ENCODE measurements around the gene PDZK1. TPM values are rescaled to one million over a fixed set of nuclear protein-coding genes. Genes with fewer than 3 reads are reported as not detected.

PDZK1 gene
- total RNA-seq, 1 experiment from 2014 or later: 0.27 TPM

DNA sequence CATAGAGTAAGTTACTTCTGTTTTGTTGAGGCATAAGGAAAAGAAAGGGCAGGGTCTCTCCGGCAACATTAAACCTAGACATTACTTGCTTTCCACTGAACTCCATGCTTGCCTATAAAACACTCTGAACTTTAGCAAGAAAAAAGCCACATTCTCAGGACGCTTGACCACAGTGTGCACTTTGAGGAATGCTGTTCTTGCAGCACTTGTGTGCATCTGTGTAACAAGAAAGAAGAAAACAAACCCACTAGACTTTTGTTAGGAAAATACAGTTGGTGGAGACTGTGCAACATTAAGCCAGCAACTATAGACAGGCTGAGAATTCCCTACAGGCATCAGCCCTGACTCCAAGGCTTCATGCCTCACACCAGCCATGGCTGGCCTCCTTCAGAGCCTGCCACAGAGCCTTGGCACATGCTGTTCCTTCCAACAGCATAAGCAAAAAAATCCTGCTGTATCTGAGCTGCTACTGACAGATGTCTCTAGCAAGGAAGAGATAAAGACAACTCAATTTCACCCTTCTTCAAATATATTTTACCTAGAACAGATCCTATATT lies 5.8 kb downstream of the PDZK1 start:
- Histone ChIP-seq H3K4me3 (replicated peaks in 1 of 2; ENCODE audit: low read depth in 1 of 2, low read length in 2 of 2) (no peak overlapping the region), H4K20me1 (ENCODE audit: insufficient read depth) (no peaks in the 10 kb centered on the region), H3K27ac (ENCODE audit: low read depth, low read length) (no peak overlapping the region), H3K9me3 (ENCODE audit: control insufficient read depth in 1 of 2, insufficient read depth in 1 of 2, low read depth in 1 of 2, low read length in 2 of 2) (no peaks in the 10 kb centered on the region), H3K79me2 (ENCODE audit: insufficient read depth, low read length) (no peaks in the 10 kb centered on the region), H3K9ac (ENCODE audit: low read length) (no peak overlapping the region), H3K36me3 (ENCODE audit: control insufficient read depth in 1 of 2, insufficient read depth in 2 of 2, low read length in 2 of 2) (no peaks in the 10 kb centered on the region), H3K4me1 (ENCODE audit: control insufficient read depth in 1 of 2, insufficient read depth in 2 of 2, low read length in 2 of 2) (peaks cover 4 to 10% of the 10 kb centered on the region in 2 experiments; a peak in 3 of 4 replicates), H2AFZ (ENCODE audit: low read depth, low read length, poor library complexity, severe bottlenecking) (no peak overlapping the region), H3K27me3 (ENCODE audit: insufficient read depth, low read length) (no peaks in the 10 kb centered on the region), H3K9me2 (ENCODE audit: insufficient read depth) (no peaks in the 10 kb centered on the region), H3K4me2 (ENCODE audit: low read length) (no peak overlapping the region)
- CTCF ChIA-PET: no interaction called here
- ATAC-seq (no peak), DNase-seq (ENCODE audit: low read depth, low spot score) (no peak)
- RAD21 ChIA-PET (ENCODE audit: low non-redundant PET in 1 of 2, low total read pairs in 2 of 2, uncharacterized antibody in 2 of 2, unreplicated experiment in 2 of 2): no interaction called here
- intact Hi-C loops (cut with micrococcal nuclease): no loop called here
- no peak for TF ChIP-seq ZBTB33 (IDR thresholded peaks at IDR 0.05; ENCODE audit: extremely low read depth, insufficient replicate concordance, low read length)
- TF ChIP-seq, protein P1, sequence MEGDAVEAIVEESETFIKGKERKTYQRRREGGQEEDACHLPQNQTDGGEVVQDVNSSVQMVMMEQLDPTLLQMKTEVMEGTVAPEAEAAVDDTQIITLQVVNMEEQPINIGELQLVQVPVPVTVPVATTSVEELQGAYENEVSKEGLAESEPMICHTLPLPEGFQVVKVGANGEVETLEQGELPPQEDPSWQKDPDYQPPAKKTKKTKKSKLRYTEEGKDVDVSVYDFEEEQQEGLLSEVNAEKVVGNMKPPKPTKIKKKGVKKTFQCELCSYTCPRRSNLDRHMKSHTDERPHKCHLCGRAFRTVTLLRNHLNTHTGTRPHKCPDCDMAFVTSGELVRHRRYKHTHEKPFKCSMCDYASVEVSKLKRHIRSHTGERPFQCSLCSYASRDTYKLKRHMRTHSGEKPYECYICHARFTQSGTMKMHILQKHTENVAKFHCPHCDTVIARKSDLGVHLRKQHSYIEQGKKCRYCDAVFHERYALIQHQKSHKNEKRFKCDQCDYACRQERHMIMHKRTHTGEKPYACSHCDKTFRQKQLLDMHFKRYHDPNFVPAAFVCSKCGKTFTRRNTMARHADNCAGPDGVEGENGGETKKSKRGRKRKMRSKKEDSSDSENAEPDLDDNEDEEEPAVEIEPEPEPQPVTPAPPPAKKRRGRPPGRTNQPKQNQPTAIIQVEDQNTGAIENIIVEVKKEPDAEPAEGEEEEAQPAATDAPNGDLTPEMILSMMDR (IDR thresholded peaks at IDR 0.05 in 2 of 3, conservative IDR thresholded peaks at IDR 0.05 in 1 of 3; ENCODE audit: borderline replicate concordance in 1 of 3, insufficient read depth in 1 of 3, low read depth in 2 of 3, low read length in 2 of 3): no peak
- TF ChIP-seq SP1 (IDR thresholded peaks at IDR 0.05; ENCODE audit: low read depth): no peak
- no peak for TF ChIP-seq FOSL1 (IDR thresholded peaks at IDR 0.05; ENCODE audit: low read depth)
- no peak for TF ChIP-seq TCF7L2 (IDR thresholded peaks at IDR 0.05; ENCODE audit: borderline replicate concordance, extremely low read depth, insufficient read depth, insufficient read length)
- no peak for TF ChIP-seq YY1 (IDR thresholded peaks at IDR 0.05; ENCODE audit: extremely low read depth, insufficient replicate concordance, low read depth, low read length)
- no peak for TF ChIP-seq ZFX (IDR thresholded peaks at IDR 0.05)
- no peak for TF ChIP-seq JUND (IDR thresholded peaks at IDR 0.05)
- TF ChIP-seq SRF (IDR thresholded peaks at IDR 0.05; ENCODE audit: low read depth): no peak
- TF ChIP-seq POLR2AphosphoS5 (IDR thresholded peaks at IDR 0.05; ENCODE audit: low read depth, low read length): no peak
- TF ChIP-seq, protein P2, sequence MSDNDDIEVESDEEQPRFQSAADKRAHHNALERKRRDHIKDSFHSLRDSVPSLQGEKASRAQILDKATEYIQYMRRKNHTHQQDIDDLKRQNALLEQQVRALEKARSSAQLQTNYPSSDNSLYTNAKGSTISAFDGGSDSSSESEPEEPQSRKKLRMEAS (IDR thresholded peaks at IDR 0.05): no peak
- TF ChIP-seq ZNF274 (IDR thresholded peaks at IDR 0.05; ENCODE audit: low read depth, low read length): no peak
- no peak for TF ChIP-seq SIN3A (IDR thresholded peaks at IDR 0.05; ENCODE audit: low read depth)
- TF ChIP-seq CEBPB (IDR thresholded peaks at IDR 0.05; ENCODE audit: low read depth): no peak
- no peak for TF ChIP-seq EZH2phosphoT487 (IDR thresholded peaks at IDR 0.05; ENCODE audit: borderline replicate concordance)
- POLR2A ChIA-PET: no interaction called here
- BruUV-seq (replicated peaks): no TSS peak
